Vagina (tissue), 2 donors: Measurements from ENCODE around the gene TBC1D21. TPM values are rescaled to one million over a fixed set of nuclear protein-coding genes. Genes with fewer than 3 reads are reported as not detected.

Experiments used
- DNase-seq, 2 donors: peaks; one replicate each; pipeline ENCODE4 v3.0.0-alpha.2; 2017; ENCODE audit errors: extremely low spot score in 2 of 2
- H3K27ac ChIP-seq: fragments of 200-600 bp; sonication (generic); one replicate; pipeline ENCODE4 v1.5.1; 2019
- H3K27me3 ChIP-seq: fragments of 200-600 bp; sonication (generic); one replicate; pipeline ENCODE4 v1.5.1; 2019
- H3K36me3 ChIP-seq, 2 donors: fragments of 200-600 bp; sonication (generic); one replicate each; pipeline ENCODE4 v1.5.1; 2017 to 2019
- H3K4me1 ChIP-seq: fragments of 200-600 bp; sonication (generic); one replicate; pipeline ENCODE4 v1.5.1; 2019
- H3K4me3 ChIP-seq, 2 donors: fragments of 200-600 bp; sonication (generic); 1 replicate in 1 of 2; 2 replicates in 1 of 2; pipeline ENCODE4 v1.5.1; 2016 to 2019
- H3K9me3 ChIP-seq: fragments of 200-600 bp; sonication (generic); one replicate; pipeline ENCODE4 v1.5.1; 2019
- CTCF ChIP-seq, 3 experiments: fragments of 450-650 bp in 2 of 3; fragments of 200-600 bp in 1 of 3; sonication (generic) in 1 of 3; IDR thresholded peaks; one replicate each; pipeline ENCODE4 v1.5.1; 2017 to 2019; ENCODE audit warnings: antibody characterized with exemption in 3 of 3, mild to moderate bottlenecking in 2 of 3, moderate library complexity in 2 of 3
- POLR2A ChIP-seq, 2 donors: fragments of 450-650 bp; IDR thresholded peaks; one replicate each; pipeline ENCODE4 v1.6.1; 2017; ENCODE audit warnings: antibody characterized with exemption in 2 of 2, mild to moderate bottlenecking in 2 of 2, moderate library complexity in 2 of 2
- POLR2AphosphoS5 ChIP-seq, 2 donors: sonication (generic); formaldehyde crosslinking; IDR thresholded peaks; one replicate each; pipeline ENCODE4 v1.9.0; 2017; ENCODE audit warnings: antibody characterized with exemption in 2 of 2, mild to moderate bottlenecking in 2 of 2, low read depth in 1 of 2; ENCODE audit not compliant: insufficient read depth in 1 of 2
- intact Hi-C: fragments of 100-400 bp; cut with DNase I; formaldehyde crosslinking; loops from one replicate; pipeline ENCODE4 v1.15.1; 2023
- total RNA-seq: library from RNA; depleted of rRNA; stranded (reverse); fragments of >200 nt; gene quantifications from one replicate; pipeline ENCODE4 v1.2.3, GENCODE V29; 2016

The TBC1D21 gene
- total RNA-seq, 1 donor from 2014 or later: not detected

DNA sequence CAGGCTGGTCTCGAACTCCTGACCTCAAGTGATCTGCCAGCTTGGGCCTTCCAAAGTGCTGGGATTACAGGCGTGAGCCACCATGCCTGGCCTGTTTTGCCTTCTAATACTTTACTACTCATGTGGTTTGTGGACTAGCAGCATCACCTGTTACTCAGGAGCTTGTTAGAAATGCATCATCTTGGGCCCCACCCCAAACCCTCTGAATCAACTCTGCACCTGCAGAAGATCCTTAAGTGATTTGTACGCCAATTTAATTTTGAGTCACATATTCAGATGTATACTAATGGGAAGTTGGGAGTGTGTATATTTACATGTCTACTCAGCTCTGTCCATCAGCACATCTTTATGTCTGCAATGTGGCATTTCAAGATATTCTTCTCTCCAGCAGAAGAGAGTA, 6.1 kb downstream of the TBC1D21 start:
- Histone ChIP-seq H3K4me1 (no peaks in the 10 kb centered on the region), H3K36me3 (no peaks in the 10 kb centered on the region), H3K9me3 (no peaks in the 10 kb centered on the region), H3K27ac (no peak overlapping the region), H3K4me3 (no peak overlapping the region), H3K27me3 (no peaks in the 10 kb centered on the region)
- intact Hi-C loops: no loop called here
- no peak for TF ChIP-seq CTCF (IDR thresholded peaks at IDR 0.05)
- DNase-seq: no peak

DNA sequence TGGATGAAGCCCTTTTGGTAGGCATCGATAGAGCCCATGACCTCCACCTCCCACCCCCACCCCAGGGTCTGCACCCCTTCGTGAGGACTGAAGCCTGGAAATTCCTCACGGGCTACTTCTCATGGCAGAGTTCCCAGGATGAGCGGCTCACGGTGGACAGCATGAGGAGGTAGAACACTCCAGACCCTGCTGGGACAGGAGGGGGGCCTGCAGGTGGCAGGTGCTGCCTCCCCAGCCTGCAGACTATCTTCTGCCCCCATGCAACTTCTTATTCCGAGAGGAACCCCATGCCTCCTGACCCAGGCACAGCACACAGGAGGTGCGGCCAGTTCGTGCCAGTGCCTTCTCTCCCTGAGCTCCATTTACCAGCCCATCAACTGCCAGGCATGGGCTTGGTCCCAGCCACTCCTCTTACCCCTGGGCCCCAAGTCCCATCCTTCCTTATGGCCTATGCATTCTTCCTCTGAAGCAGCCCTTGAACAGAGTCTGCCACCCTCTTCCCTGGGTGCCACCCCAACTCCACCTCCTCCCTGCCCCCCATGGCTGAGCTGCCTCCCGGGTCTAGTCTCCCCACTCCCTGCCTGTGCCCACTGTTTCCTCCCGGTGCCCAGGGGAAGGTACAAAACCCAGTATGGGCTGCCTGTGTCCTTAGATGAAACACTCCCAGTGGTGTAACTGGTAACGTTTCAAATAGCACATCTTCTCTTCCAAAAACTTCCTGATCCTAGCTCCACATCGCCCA, 8.4 kb downstream of the TBC1D21 start:
- Histone ChIP-seq H3K9me3 (no peaks in the 10 kb centered on the region), H3K27ac (no peak overlapping the region), H3K27me3 (no peaks in the 10 kb centered on the region), H3K4me1 (no peaks in the 10 kb centered on the region), H3K36me3 (no peaks in the 10 kb centered on the region), H3K4me3 (no peak overlapping the region)
- DNase-seq: no peak
- TF ChIP-seq POLR2AphosphoS5 (IDR thresholded peaks at IDR 0.05; ENCODE audit: insufficient read depth in 1 of 2, low read depth in 1 of 2): no peak
- no peak for TF ChIP-seq POLR2A (IDR thresholded peaks at IDR 0.05)
- no peak for TF ChIP-seq CTCF (IDR thresholded peaks at IDR 0.05)
- intact Hi-C loops: no loop called here

DNA sequence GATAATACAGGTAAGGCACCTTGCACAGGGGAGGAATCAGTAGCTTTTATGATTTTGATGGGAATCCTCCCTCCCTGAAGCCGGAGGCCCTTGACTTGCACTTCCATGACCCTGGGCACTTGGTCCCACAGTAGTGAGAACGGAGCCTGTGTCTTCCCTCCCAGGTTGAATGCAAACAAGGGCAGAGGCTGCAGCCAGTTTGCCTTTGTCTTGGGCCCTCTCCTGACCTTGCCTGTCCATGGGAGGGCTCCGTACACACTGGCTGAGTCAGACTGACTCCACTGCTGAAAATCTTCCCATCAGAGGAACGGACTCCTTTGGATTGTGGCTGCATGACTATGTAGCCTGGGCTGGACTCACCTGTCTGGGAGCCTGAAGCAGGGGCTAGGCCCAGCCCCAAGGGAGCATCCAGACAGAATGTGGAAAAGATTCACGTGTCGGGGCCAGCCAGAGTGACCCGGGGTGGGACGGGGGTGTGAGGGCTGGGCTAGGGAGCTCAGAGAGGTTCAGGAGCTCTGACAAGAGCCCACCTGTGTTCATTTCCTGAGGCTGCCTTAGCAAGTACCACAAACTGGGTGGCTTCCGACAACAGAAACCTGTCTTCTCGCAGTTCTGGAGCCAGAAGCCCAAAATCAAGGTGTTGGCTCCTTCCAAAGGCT, 9.5 kb downstream of the TBC1D21 start:
- no peak for DNase-seq
- no peak for TF ChIP-seq CTCF (IDR thresholded peaks at IDR 0.05)
- no peak for TF ChIP-seq POLR2A (IDR thresholded peaks at IDR 0.05)
- TF ChIP-seq POLR2AphosphoS5 (IDR thresholded peaks at IDR 0.05; ENCODE audit: insufficient read depth in 1 of 2, low read depth in 1 of 2): no peak
- no peaks in the 10 kb centered on the region for H3K9me3 ChIP-seq
- no peaks in the 10 kb centered on the region for H3K4me1 ChIP-seq
- H3K27ac ChIP-seq: no peak overlapping the region
- H3K36me3 ChIP-seq: no peaks in the 10 kb centered on the region
- H3K4me3 ChIP-seq: no peak overlapping the region
- intact Hi-C loops: no loop called here
- H3K27me3 ChIP-seq: no peaks in the 10 kb centered on the region

DNA sequence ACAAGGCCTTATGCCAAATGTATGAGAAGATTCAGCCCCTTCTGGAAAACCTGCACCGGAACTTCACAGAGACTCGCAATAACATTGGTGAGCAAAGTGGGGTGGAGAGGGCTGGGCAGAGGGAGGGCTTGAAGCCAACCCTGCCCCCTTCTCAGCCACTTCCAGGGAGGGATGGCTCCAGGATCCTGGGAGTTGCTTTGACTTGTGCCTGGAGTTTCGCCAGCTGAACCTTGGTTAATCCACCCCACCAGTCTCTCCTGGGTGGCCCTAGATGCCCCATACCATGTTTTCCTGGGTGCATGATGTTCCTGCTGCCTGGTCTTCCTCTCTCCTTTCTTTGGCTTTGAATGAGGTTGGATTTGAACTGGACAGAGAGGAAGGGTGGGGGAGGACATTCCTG, 10.8 kb downstream of the TBC1D21 start:
- Histone ChIP-seq H3K9me3 (no peaks in the 10 kb centered on the region), H3K27ac (no peak overlapping the region), H3K36me3 (no peaks in the 10 kb centered on the region), H3K4me3 (no peak overlapping the region), H3K4me1 (no peaks in the 10 kb centered on the region), H3K27me3 (no peaks in the 10 kb centered on the region)
- DNase-seq: no peak
- intact Hi-C loops: no loop called here
- no peak for TF ChIP-seq POLR2A (IDR thresholded peaks at IDR 0.05)
- TF ChIP-seq CTCF (IDR thresholded peaks at IDR 0.05): no peak
- no peak for TF ChIP-seq POLR2AphosphoS5 (IDR thresholded peaks at IDR 0.05; ENCODE audit: insufficient read depth in 1 of 2, low read depth in 1 of 2)
